ENCODE measurements around the gene CREB3L1. TPM values are rescaled to one million over a fixed set of nuclear protein-coding genes. Genes with fewer than 3 reads are reported as not detected.
A peak's percentile ranks its signal among the peaks of the same experiment; 100 is the strongest.

The CREB3L1 gene
- total and polyA plus RNA-seq, 4 experiments from 2014 or later: not detected

GRCh38 chr11:46238078-46238966, 39.1 kb upstream of the CREB3L1 start:
- peak overlapping the region; percentile 40 to 81 for H3K4me3 ChIP-seq (ENCODE audit: low read length in 2 of 2)
- H3K9me3 ChIP-seq (ENCODE audit: control insufficient read depth in 1 of 2, low read length in 2 of 2): no peaks in the 10 kb centered on the region
- H3K36me3 Mint-ChIP-seq: no peaks in the 10 kb centered on the region
- H3K4me1 Mint-ChIP-seq: peaks cover 16 to 46% (median 21%) of the 10 kb centered on the region in 4 donors
- peaks cover 6% of the 10 kb centered on the region for H3K27me3 ChIP-seq (ENCODE audit: insufficient read depth, low read length)
- H3K36me3 ChIP-seq (ENCODE audit: insufficient read depth, low read length): no peaks in the 10 kb centered on the region
- no peak overlapping the region for H3K27ac ChIP-seq (ENCODE audit: low read depth, low read length)
- H3K4me3 Mint-ChIP-seq: peak overlapping the region; percentile 68 to 90 (median 74)
- intact Hi-C loops (cut with micrococcal nuclease): loop anchor here (2.0 kb wide), 1 partner anchor 274 kb away; no protein-coding TSS in a partner anchor
- no peaks in the 10 kb centered on the region for H3K9me3 Mint-ChIP-seq
- peak overlapping the region in 5 of 7 donors; percentile 36 to 77 (median 64) for H3K27ac Mint-ChIP-seq
- H3K4me1 ChIP-seq (ENCODE audit: insufficient read depth, low read length): peaks cover 30% of the 10 kb centered on the region
- peak; percentile 51 to 67 (median 59) for DNase-seq
- ChIA-PET CTCF (ENCODE audit: partially characterized antibody) (interaction anchor here (0.6 to 10.1 kb wide), 32 partner anchors 9 to 572 kb away, joined by 3 to 279 read pairs (median 4); no protein-coding TSS in a partner anchor), POLR2A (ENCODE audit: partially characterized antibody) (interaction anchor here (0.7 to 2.0 kb wide), 7 partner anchors 93 to 320 kb away, joined by 3 to 6 read pairs (median 3); partner anchors contain the start of gene PEX16)
- H3K27me3 Mint-ChIP-seq: peaks cover 14 to 16% of the 10 kb centered on the region in 2 donors

DNA sequence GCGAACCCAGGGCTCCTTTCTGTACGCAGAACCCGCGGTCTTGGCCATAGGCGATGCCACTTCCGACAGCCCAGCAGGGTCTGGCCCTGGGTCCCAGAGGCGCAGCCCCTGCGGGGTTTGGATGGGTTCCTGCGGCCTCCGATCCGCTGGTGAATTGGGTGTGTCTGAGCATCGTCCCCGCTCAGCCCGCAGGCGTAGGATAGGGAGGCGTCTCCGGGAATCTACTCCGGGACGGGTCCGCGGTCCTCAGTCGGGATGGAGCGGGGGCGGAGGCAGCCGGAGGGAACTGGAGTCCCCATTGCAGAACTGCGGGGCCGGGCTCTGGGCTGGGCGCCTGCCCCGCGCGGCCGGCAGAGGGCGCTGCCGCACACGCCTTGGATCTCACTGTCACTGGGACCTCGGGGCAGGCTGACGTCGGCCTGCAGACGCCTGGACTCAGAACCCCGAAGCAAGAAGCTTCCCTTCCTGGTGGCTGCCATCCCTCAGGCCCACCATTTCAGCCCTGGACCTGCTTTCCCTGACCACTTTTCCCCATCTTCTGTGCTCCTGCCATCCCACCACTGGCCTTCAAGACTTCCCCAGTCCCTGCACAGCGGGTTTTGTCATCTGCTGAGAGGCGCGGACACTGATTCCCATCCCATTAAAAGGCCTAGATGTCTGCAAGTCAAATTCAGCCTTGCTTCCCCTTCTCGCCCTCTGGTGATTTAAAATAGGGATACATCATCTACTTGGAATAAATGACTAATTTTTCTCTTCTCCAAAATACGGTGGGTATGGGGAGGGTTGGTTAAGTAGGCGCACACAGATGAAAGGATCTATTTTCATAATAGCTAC, 38.3 kb upstream of the CREB3L1 start:
- Mint-ChIP-seq H3K9me3 (no peaks in the 10 kb centered on the region), H3K27ac (peak overlapping the region in 2 of 7 donors; percentile 42 to 60), H3K4me1 (peaks cover 18 to 49% (median 24%) of the 10 kb centered on the region in 4 donors), H3K36me3 (no peaks in the 10 kb centered on the region), H3K27me3 (peaks cover 14 to 16% of the 10 kb centered on the region in 2 donors), H3K4me3 (peak overlapping the region; percentile 35 to 90 (median 75))
- Histone ChIP-seq H3K27ac (ENCODE audit: low read depth, low read length) (no peak overlapping the region), H3K36me3 (ENCODE audit: insufficient read depth, low read length) (no peaks in the 10 kb centered on the region), H3K4me1 (ENCODE audit: insufficient read depth, low read length) (peaks cover 30% of the 10 kb centered on the region), H3K27me3 (ENCODE audit: insufficient read depth, low read length) (peaks cover 6% of the 10 kb centered on the region), H3K4me3 (ENCODE audit: low read length in 2 of 2) (peak overlapping the region; percentile 40 to 81), H3K9me3 (ENCODE audit: control insufficient read depth in 1 of 2, low read length in 2 of 2) (no peaks in the 10 kb centered on the region)
- intact Hi-C loops (cut with micrococcal nuclease): loop anchor here (1.0 to 2.0 kb wide), 6 partner anchors 69 to 290 kb away; no protein-coding TSS in a partner anchor
- CTCF ChIA-PET (ENCODE audit: partially characterized antibody): interaction anchor here (0.7 to 10.1 kb wide), 44 partner anchors 9 to 571 kb away, joined by 3 to 279 read pairs (median 4); partner anchors contain the start of genes ATG13, HARBI1 and PHF21A
- DNase-seq: peak; percentile 67 to 81 (median 77)
- POLR2A ChIA-PET (ENCODE audit: partially characterized antibody): interaction anchor here (0.8 to 2.0 kb wide), 6 partner anchors 56 to 119 kb away, joined by 3 to 6 read pairs (median 4); no protein-coding TSS in a partner anchor

- H3K36me3 Mint-ChIP-seq: no peaks in the 10 kb centered on the region
- ChIA-PET POLR2A (ENCODE audit: partially characterized antibody) (interaction anchor here (0.8 to 1.1 kb wide), 2 partner anchors 55 to 94 kb away, joined by 3 read pairs; no protein-coding TSS in a partner anchor), CTCF (ENCODE audit: partially characterized antibody) (interaction anchor here (0.7 to 10.1 kb wide), 30 partner anchors 10 to 571 kb away, joined by 3 to 279 read pairs (median 4); partner anchors contain the start of genes ATG13, HARBI1 and PHF21A)
- no peaks in the 10 kb centered on the region for H3K36me3 ChIP-seq (ENCODE audit: insufficient read depth, low read length)
- H3K4me1 ChIP-seq (ENCODE audit: insufficient read depth, low read length): peaks cover 30% of the 10 kb centered on the region
- peak overlapping the region in 1 of 7 donors; percentile 60 for H3K27ac Mint-ChIP-seq
- no peak overlapping the region for H3K27ac ChIP-seq (ENCODE audit: low read depth, low read length)
- no peaks in the 10 kb centered on the region for H3K9me3 ChIP-seq (ENCODE audit: control insufficient read depth in 1 of 2, low read length in 2 of 2)
- no peak for DNase-seq
- H3K27me3 ChIP-seq (ENCODE audit: insufficient read depth, low read length): peaks cover 6% of the 10 kb centered on the region
- H3K27me3 Mint-ChIP-seq: peaks cover 14% of the 10 kb centered on the region in 2 donors
- peaks cover 18 to 49% (median 24%) of the 10 kb centered on the region in 4 donors for H3K4me1 Mint-ChIP-seq
- H3K4me3 Mint-ChIP-seq: peak overlapping the region in 2 of 8 donors; percentile 64 to 72
- intact Hi-C loops (cut with micrococcal nuclease): loop anchor here (1.0 to 2.0 kb wide), 6 partner anchors 69 to 290 kb away; no protein-coding TSS in a partner anchor
- no peak overlapping the region for H3K4me3 ChIP-seq (ENCODE audit: low read length in 2 of 2)
- H3K9me3 Mint-ChIP-seq: no peaks in the 10 kb centered on the region
Observed at GRCh38 chr11:46239801-46240061, 37.7 kb upstream of the CREB3L1 start.

DNA sequence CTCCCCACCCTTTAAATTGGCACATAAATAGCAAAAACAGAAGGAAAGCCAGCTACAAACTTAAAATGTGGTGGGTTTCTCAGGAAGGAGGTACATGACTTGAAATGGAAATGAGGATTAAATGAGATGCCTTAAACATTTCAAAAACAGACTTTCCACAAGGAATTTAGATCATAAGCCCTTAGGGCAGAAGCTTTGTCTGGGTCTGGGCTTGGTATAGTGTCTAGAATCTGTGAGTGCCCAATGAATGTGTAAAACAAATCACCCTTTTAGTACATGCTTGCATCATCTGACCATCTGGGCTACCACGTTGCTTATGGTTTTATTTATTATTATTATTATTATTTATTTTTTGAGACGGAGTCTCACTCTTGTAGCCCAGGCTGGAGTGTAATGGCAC, 37.1 kb upstream of the CREB3L1 start:
- no peaks in the 10 kb centered on the region for H3K36me3 Mint-ChIP-seq
- no peak for DNase-seq
- Histone ChIP-seq H3K27ac (ENCODE audit: low read depth, low read length) (no peak overlapping the region), H3K4me3 (ENCODE audit: low read length in 2 of 2) (no peak overlapping the region), H3K9me3 (ENCODE audit: control insufficient read depth in 1 of 2, low read length in 2 of 2) (no peaks in the 10 kb centered on the region), H3K36me3 (ENCODE audit: insufficient read depth, low read length) (no peaks in the 10 kb centered on the region), H3K4me1 (ENCODE audit: insufficient read depth, low read length) (peaks cover 30% of the 10 kb centered on the region), H3K27me3 (ENCODE audit: insufficient read depth, low read length) (peaks cover 6% of the 10 kb centered on the region)
- intact Hi-C loops (cut with micrococcal nuclease): no loop called here
- H3K27ac Mint-ChIP-seq: no peak overlapping the region
- H3K4me3 Mint-ChIP-seq: no peak overlapping the region
- no peaks in the 10 kb centered on the region for H3K9me3 Mint-ChIP-seq
- CTCF ChIA-PET (ENCODE audit: partially characterized antibody): interaction anchor here (0.7 to 10.1 kb wide), 17 partner anchors 11 to 377 kb away, joined by 3 to 279 read pairs (median 4); partner anchors contain the start of genes ATG13 and HARBI1
- POLR2A ChIA-PET (ENCODE audit: partially characterized antibody): interaction anchor here (1.1 kb wide), 1 partner anchor 55 kb away, joined by 3 read pairs; no protein-coding TSS in a partner anchor
- H3K27me3 Mint-ChIP-seq: peaks cover 14% of the 10 kb centered on the region in 2 donors
- H3K4me1 Mint-ChIP-seq: peaks cover 18 to 49% (median 24%) of the 10 kb centered on the region in 4 donors

GRCh38 chr11:46240861-46241260, 36.6 kb upstream of the CREB3L1 start:
- POLR2A ChIA-PET (ENCODE audit: partially characterized antibody): no interaction called here
- H3K4me1 ChIP-seq (ENCODE audit: insufficient read depth, low read length): peaks cover 30% of the 10 kb centered on the region
- intact Hi-C loops (cut with micrococcal nuclease): no loop called here

GRCh38 chr11:46242041-46242951, 35.2 kb upstream of the CREB3L1 start:
- H3K27me3 Mint-ChIP-seq: peaks cover 8 to 9% of the 10 kb centered on the region in 2 donors
- no peak for DNase-seq
- peaks cover 6% of the 10 kb centered on the region for H3K27me3 ChIP-seq (ENCODE audit: insufficient read depth, low read length)
- no peaks in the 10 kb centered on the region for H3K9me3 ChIP-seq (ENCODE audit: control insufficient read depth in 1 of 2, low read length in 2 of 2)
- peak overlapping the region in 1 of 7 donors; percentile 7 for H3K27ac Mint-ChIP-seq
- no peak overlapping the region for H3K27ac ChIP-seq (ENCODE audit: low read depth, low read length)
- H3K4me3 ChIP-seq (ENCODE audit: low read length in 2 of 2): peak overlapping the region in 1 of 2 donors; percentile 74
- no peaks in the 10 kb centered on the region for H3K36me3 ChIP-seq (ENCODE audit: insufficient read depth, low read length)
- intact Hi-C loops (cut with micrococcal nuclease): no loop called here
- POLR2A ChIA-PET (ENCODE audit: partially characterized antibody): interaction anchor here (0.6 to 1.8 kb wide), 6 partner anchors 88 to 395 kb away, joined by 3 to 8 read pairs (median 3); partner anchors contain the start of gene CRY2
- peaks cover 14 to 38% (median 17%) of the 10 kb centered on the region in 4 donors for H3K4me1 Mint-ChIP-seq
- H3K36me3 Mint-ChIP-seq: no peaks in the 10 kb centered on the region
- H3K4me1 ChIP-seq (ENCODE audit: insufficient read depth, low read length): peaks cover 25% of the 10 kb centered on the region
- H3K9me3 Mint-ChIP-seq: no peaks in the 10 kb centered on the region
- CTCF ChIA-PET (ENCODE audit: partially characterized antibody): interaction anchor here (1.5 to 10.1 kb wide), 5 partner anchors 69 to 294 kb away, joined by 4 to 279 read pairs (median 5); no protein-coding TSS in a partner anchor
- H3K4me3 Mint-ChIP-seq: peak overlapping the region; percentile 81 to 87 (median 84)

More at GRCh38 chr11:46240861-46241260, 36.6 kb upstream of the CREB3L1 start:
- Histone ChIP-seq H3K27me3 (ENCODE audit: insufficient read depth, low read length) (peaks cover 6% of the 10 kb centered on the region), H3K36me3 (ENCODE audit: insufficient read depth, low read length) (no peaks in the 10 kb centered on the region), H3K27ac (ENCODE audit: low read depth, low read length) (no peak overlapping the region), H3K4me3 (ENCODE audit: low read length in 2 of 2) (no peak overlapping the region), H3K9me3 (ENCODE audit: control insufficient read depth in 1 of 2, low read length in 2 of 2) (no peaks in the 10 kb centered on the region)
- H3K36me3 Mint-ChIP-seq: no peaks in the 10 kb centered on the region
- H3K4me1 Mint-ChIP-seq: peaks cover 18 to 49% (median 24%) of the 10 kb centered on the region in 4 donors
- no peak overlapping the region for H3K27ac Mint-ChIP-seq
- no peak for DNase-seq
- peak overlapping the region in 2 of 8 donors; percentile 3 to 10 for H3K4me3 Mint-ChIP-seq
- CTCF ChIA-PET (ENCODE audit: partially characterized antibody): interaction anchor here (0.9 to 10.1 kb wide), 6 partner anchors 10 to 288 kb away, joined by 3 to 279 read pairs (median 9); no protein-coding TSS in a partner anchor
- H3K9me3 Mint-ChIP-seq: no peaks in the 10 kb centered on the region
- H3K27me3 Mint-ChIP-seq: peaks cover 14% of the 10 kb centered on the region in 2 donors

Data from CD4-positive, alpha-beta memory T cell (primary cell).